ENCODE measurements around the gene XRRA1. TPM values are rescaled to one million over a fixed set of nuclear protein-coding genes. Genes with fewer than 3 reads are reported as not detected.

XRRA1 gene
- total RNA-seq, 1 donor from 2014 or later: 3.9 TPM

GRCh38 chr11:74846770-74847169 is 102.1 kb downstream of the XRRA1 start:
- no peaks in the 10 kb centered on the region for H3K27me3 ChIP-seq
- H3K4me2 ChIP-seq: no peak overlapping the region
- H3K27ac ChIP-seq: no peak overlapping the region
- Mint-ChIP-seq H3K27me3 (ENCODE audit: insufficient read depth, low read depth) (peaks cover 3% of the 10 kb centered on the region), H3K4me3 (no peak overlapping the region), H3K27ac (no peak overlapping the region), H3K4me1 (peaks cover 13% of the 10 kb centered on the region), H3K9me3 (no peaks in the 10 kb centered on the region), H3K36me3 (peaks cover 17% of the 10 kb centered on the region)
- H3K79me2 ChIP-seq (ENCODE audit: low read depth): no peaks in the 10 kb centered on the region
- TF ChIP-seq CTCF (IDR thresholded peaks at IDR 0.05) (no peak), EZH2phosphoT487 (IDR thresholded peaks at IDR 0.05) (no peak), EZH2 (IDR thresholded peaks at IDR 0.05) (no peak)
- no peaks in the 10 kb centered on the region for H3K9me3 ChIP-seq (ENCODE audit: low read depth)
- peaks cover 13% of the 10 kb centered on the region for H3F3A ChIP-seq (ENCODE audit: low read depth)
- H4K20me1 ChIP-seq (ENCODE audit: low read depth): no peaks in the 10 kb centered on the region
- no peak overlapping the region for H3K9ac ChIP-seq
- H3K4me3 ChIP-seq: no peak overlapping the region
- peaks cover 15% of the 10 kb centered on the region for H3K4me1 ChIP-seq
- H3K36me3 ChIP-seq: no peaks in the 10 kb centered on the region
- H2AFZ ChIP-seq (replicated peaks): no peak overlapping the region
- no peak for DNase-seq (ENCODE audit: low spot score)

GRCh38 chr11:74845978-74846517 is 102.8 kb downstream of the XRRA1 start:
- Histone ChIP-seq H3K4me2 (no peak overlapping the region), H3K4me1 (peaks cover 15% of the 10 kb centered on the region), H3K4me3 (no peak overlapping the region), H4K20me1 (ENCODE audit: low read depth) (no peaks in the 10 kb centered on the region), H3F3A (ENCODE audit: low read depth) (peaks cover 13% of the 10 kb centered on the region), H3K27me3 (no peaks in the 10 kb centered on the region), H3K9me3 (ENCODE audit: low read depth) (no peaks in the 10 kb centered on the region), H3K27ac (no peak overlapping the region), H2AFZ (replicated peaks) (no peak overlapping the region), H3K36me3 (no peaks in the 10 kb centered on the region), H3K9ac (no peak overlapping the region), H3K79me2 (ENCODE audit: low read depth) (no peaks in the 10 kb centered on the region)
- H3K36me3 Mint-ChIP-seq: peaks cover 24% of the 10 kb centered on the region
- peaks cover 13% of the 10 kb centered on the region for H3K4me1 Mint-ChIP-seq
- H3K27me3 Mint-ChIP-seq (ENCODE audit: insufficient read depth, low read depth): peaks cover 4% of the 10 kb centered on the region
- no peak for DNase-seq (ENCODE audit: low spot score)
- H3K4me3 Mint-ChIP-seq: no peak overlapping the region
- TF ChIP-seq EZH2 (IDR thresholded peaks at IDR 0.05) (no peak), CTCF (IDR thresholded peaks at IDR 0.05) (no peak), EZH2phosphoT487 (IDR thresholded peaks at IDR 0.05) (no peak)
- no peaks in the 10 kb centered on the region for H3K9me3 Mint-ChIP-seq
- H3K27ac Mint-ChIP-seq: no peak overlapping the region

- H2AFZ ChIP-seq (replicated peaks): no peak overlapping the region
- H3K27ac Mint-ChIP-seq: no peak overlapping the region
- no peak overlapping the region for H3K27ac ChIP-seq
- no peaks in the 10 kb centered on the region for H3K36me3 ChIP-seq
- no peak for DNase-seq (ENCODE audit: low spot score)
- peaks cover 7% of the 10 kb centered on the region for H3F3A ChIP-seq (ENCODE audit: low read depth)
- H3K27me3 Mint-ChIP-seq (ENCODE audit: insufficient read depth, low read depth): peaks cover 4% of the 10 kb centered on the region
- H3K4me1 Mint-ChIP-seq: peaks cover 8% of the 10 kb centered on the region
- no peaks in the 10 kb centered on the region for H3K9me3 Mint-ChIP-seq
- H3K79me2 ChIP-seq (ENCODE audit: low read depth): no peaks in the 10 kb centered on the region
- no peak overlapping the region for H3K4me3 Mint-ChIP-seq
- no peak overlapping the region for H3K9ac ChIP-seq
- H3K4me3 ChIP-seq: no peak overlapping the region
- H3K9me3 ChIP-seq (ENCODE audit: low read depth): no peaks in the 10 kb centered on the region
- no peaks in the 10 kb centered on the region for H4K20me1 ChIP-seq (ENCODE audit: low read depth)
- H3K4me2 ChIP-seq: no peak overlapping the region
- H3K4me1 ChIP-seq: peaks cover 10% of the 10 kb centered on the region
- H3K36me3 Mint-ChIP-seq: peaks cover 25% of the 10 kb centered on the region
- no peaks in the 10 kb centered on the region for H3K27me3 ChIP-seq
- no peak for TF ChIP-seq CTCF (IDR thresholded peaks at IDR 0.05)
- no peak for TF ChIP-seq EZH2phosphoT487 (IDR thresholded peaks at IDR 0.05)
- no peak for TF ChIP-seq EZH2 (IDR thresholded peaks at IDR 0.05)
Measured at GRCh38 chr11:74844865-74845264, 104.0 kb downstream of the XRRA1 start.

Measured in neural progenitor cell (in vitro differentiated cells).